GM12892 (cell line): ENCODE data around the gene VSIG10.

Experiments used
- POLR2A ChIP-seq: IDR thresholded peaks from 2 replicates; pipeline ENCODE4 v1.6.1; 2011; ENCODE audit warnings: low read depth, low read length, control low read depth
- POLR2AphosphoS5 ChIP-seq: IDR thresholded peaks from 2 replicates; pipeline ENCODE4 v1.6.1; 2011; ENCODE audit warnings: low read depth, low read length, control low read depth

DNA sequence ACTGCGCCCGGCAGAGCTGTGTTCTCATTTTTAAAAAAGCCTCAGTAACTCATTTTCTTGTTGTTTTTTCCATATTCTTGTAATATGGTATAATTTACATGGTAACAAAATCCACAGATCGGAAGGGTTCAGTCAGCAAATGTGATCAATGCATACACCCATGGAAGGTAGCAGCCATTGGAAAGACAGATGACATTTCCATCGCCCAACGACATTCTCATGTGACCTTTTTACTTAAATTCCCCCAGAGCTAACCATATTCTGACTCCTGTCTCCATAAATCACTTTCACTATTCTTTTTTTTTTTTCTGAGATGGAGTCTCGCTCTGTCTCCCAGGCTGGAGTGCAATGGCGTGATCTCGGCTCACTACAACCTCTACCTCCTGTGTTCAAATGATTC lies 37.0 kb upstream of the VSIG10 start:
- no peak for TF ChIP-seq POLR2AphosphoS5
- no peak for TF ChIP-seq POLR2A
